HCEC 1CT (cell line): ENCODE measurements around the gene SLC4A1.
A peak's percentile ranks its signal among the peaks of the same experiment; 100 is the strongest.

Source experiments
- DNase-seq: peaks from one replicate; pipeline ENCODE4 v3.0.0-alpha.2; 2017

The SLC4A1 gene

GRCh38 chr17:44203731-44204440 is 64.0 kb downstream of the SLC4A1 start:
- DNase-seq, result peak; percentile 48

GRCh38 chr17:44202756-44203155 is 65.2 kb downstream of the SLC4A1 start:
- no peak for DNase-seq

DNA sequence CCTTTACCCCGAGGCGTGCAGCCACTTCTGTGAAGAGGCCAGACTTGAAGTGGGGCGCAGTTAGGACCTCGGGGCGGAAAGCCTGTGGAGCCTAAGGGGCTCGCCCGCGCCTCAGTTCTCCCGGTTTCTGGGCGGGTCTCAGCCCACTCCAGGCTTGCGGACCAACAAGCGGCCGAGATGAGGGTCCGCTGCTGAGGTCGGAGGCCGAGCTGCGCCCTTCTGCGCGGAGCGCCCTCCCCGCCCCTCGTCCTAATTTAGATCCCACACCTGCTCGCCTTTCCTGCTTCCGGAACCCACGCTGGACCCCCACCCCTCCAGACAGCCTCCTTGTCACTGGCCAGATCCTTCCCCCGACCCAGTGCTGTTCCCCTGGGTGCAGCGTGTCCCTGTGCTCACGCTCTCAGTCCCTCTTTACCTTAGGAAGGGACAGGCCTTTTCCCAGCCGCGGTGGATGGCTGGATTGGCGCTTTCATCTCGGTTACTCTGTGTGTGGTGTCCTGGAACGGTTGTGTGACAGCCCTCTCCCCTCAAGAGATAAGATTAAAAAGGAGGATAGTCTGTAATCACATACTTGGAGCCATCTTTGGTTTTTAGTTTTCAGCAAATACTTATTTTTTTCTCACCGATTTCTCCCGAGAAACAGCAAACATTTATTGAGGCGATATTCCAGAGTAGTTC is 67.3 kb downstream of the SLC4A1 start:
- DNase-seq, result no peak

DNA sequence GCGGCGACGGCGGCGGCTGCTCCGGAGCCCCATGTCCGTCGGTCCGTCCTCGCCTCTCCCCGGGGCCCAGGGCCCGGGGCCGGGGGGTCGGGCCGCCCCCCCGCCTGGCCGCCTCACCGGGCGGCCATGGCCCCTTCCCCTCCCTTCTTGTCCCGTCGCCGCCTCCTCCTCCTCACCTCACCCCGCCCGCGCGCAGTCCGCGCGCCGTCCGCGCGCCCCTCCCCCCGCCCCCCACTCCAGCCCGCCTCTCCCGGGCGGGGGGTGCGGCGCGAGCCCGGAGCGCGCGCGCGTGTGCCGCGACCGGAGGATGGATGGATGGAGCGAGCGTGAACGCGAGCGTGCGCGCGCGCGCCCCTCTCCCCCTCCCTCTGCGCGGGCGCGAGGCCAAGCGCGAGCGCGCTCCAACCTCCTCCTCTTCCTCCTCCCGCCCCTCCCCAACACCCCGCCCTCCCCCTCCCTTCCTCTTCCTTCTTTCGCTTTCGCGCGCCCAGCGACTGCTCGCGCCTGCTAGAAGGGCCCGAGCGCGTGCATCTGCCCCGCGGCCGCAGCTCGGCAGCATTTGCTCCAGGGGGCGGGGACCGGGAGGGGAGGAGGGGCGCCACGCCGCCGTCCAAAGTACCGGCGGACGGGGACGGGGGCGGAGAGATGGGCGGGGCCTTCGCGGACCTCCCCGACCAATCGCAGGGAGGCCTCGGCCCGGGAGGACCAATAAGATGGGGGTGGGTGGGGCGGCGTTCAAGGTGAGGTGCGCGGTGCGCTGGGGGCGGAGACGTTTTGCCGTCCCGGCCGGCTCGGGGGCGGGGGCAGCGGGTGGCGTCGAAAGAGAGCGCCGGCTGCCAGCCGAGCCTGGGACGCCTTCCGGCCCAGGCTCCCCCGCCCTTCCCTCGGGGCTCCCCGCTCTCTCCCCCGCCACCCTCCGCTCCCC is 68.1 kb downstream of the SLC4A1 start, which contains the start of gene ATXN7L3:
ATXN7L3 (minus strand) TSS at position 332 of the 925 bp plus-strand sequence. CDS start 1,814 bp downstream, outside the sequence.
- DNase-seq, result peak; percentile 98

DNA sequence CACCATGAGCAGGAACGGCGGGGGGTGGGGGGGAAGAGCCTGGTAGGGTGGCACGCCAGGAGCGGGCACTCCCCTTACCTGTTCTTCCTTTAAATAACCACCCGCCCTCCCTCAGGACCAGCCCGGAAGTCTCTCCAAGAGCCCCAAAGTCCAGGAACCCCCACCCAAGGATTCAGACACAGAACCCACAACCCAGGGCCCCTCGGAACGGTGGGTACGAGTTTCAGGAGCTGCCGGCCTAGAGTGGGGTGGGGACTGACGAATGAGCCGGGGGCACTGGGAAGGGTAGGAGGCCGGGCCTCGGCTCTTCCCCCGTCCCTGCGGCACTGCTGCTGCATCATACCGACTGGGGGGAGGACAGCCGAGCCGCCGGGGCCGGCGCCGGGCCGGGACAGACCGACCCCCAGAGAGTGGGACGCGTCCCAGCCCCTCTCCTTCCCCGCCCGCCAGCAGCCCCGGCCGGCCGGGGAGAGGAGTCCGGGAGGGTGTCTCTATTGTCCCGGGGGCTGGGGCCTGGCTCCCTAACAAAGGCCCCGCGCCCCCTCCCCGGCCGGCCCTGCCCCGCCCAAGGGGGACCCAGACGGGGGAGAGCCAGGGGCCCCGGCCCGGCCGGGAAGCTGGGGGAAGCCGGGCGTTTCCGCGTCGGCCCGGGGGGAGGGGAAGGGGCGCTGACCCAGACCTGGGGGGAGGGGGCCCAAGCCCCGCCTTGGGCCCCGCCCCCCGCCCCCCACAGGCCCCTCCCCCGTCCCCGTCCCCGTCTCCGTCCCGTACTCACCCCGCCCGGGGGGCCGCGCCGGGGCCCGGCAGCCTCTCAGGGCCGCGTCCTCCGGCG is 69.0 kb downstream of the SLC4A1 start:
- DNase-seq, result peak; percentile 46
